IPS DF 19.7 (cell line): ENCODE results near the gene GRHL1.
"Not testable (repeated sequence)": the region's sequence is repeated elsewhere in the genome, so short reads cannot be mapped to it uniquely, and the experiment has no call there.

Source experiments
- DNase-seq: peaks from one replicate; pipeline ENCODE4 v3.0.0-alpha.2; 2013; ENCODE audit warnings: low read depth, low spot score

GRHL1 gene

GRCh38 chr2:9951522-9952285 is at the start of gene GRHL1:
TSS of gene GRHL1 (plus strand) at chr2:9951693. CDS start at chr2:9951834, 141 bp downstream.
- DNase-seq = peak; percentile 20

GRCh38 chr2:9905413-9905812 is 46.1 kb upstream of the GRHL1 start:
- DNase-seq = no peak

- no peak for DNase-seq
These were observed 44.1 kb upstream of the GRHL1 start for GRCh38 chr2:9907402-9907801.

GRCh38 chr2:9908639-9909038 is 42.9 kb upstream of the GRHL1 start:
- no peak for DNase-seq

GRCh38 chr2:9909106-9909505 is 42.4 kb upstream of the GRHL1 start:
- no peak for DNase-seq

GRCh38 chr2:9910699-9911098 is 40.8 kb upstream of the GRHL1 start:
- no peak for DNase-seq

GRCh38 chr2:9912468-9912867 is 39.0 kb upstream of the GRHL1 start:
- DNase-seq = no peak

- no peak for DNase-seq
These were observed 37.0 kb upstream of the GRHL1 start for GRCh38 chr2:9914384-9915065.

- DNase-seq = no peak
These were observed 33.2 kb upstream of the GRHL1 start for GRCh38 chr2:9918275-9918674.

GRCh38 chr2:9919512-9919911 is 32.0 kb upstream of the GRHL1 start:
- no peak for DNase-seq

- DNase-seq = not testable (repeated sequence)
These were observed 24.5 kb upstream of the GRHL1 start for GRCh38 chr2:9927020-9927419.

- no peak for DNase-seq
These were observed 14.2 kb upstream of the GRHL1 start for GRCh38 chr2:9937258-9937657.

GRCh38 chr2:9937968-9938367 is 13.5 kb upstream of the GRHL1 start:
- DNase-seq = no peak

- DNase-seq = no peak
These were observed 11.7 kb upstream of the GRHL1 start for GRCh38 chr2:9939587-9940485.

GRCh38 chr2:9941196-9941995 is 10.1 kb upstream of the GRHL1 start:
- no peak for DNase-seq

GRCh38 chr2:9941996-9942390 is 9.5 kb upstream of the GRHL1 start:
- DNase-seq = no peak

GRCh38 chr2:9944330-9944758 is 7.1 kb upstream of the GRHL1 start:
- no peak for DNase-seq

GRCh38 chr2:9945596-9945995 is 5.9 kb upstream of the GRHL1 start:
- DNase-seq = no peak

GRCh38 chr2:9946076-9946475 is 5.4 kb upstream of the GRHL1 start:
- no peak for DNase-seq

- DNase-seq = no peak
These were observed 4.7 kb upstream of the GRHL1 start for GRCh38 chr2:9946818-9947217.

- no peak for DNase-seq
These were observed 2.8 kb upstream of the GRHL1 start for GRCh38 chr2:9948721-9949120.
